Neural progenitor cell (in vitro differentiated cells): Measurements from ENCODE around the gene EFEMP1.

Experiments used
- EZH2 ChIP-seq: fragments of 200-600 bp; sonication (generic); IDR thresholded peaks from 2 replicates; pipeline ENCODE4 v1.6.1; 2017; ENCODE audit warnings: antibody characterized with exemption, mild to moderate bottlenecking, moderate library complexity
- EZH2phosphoT487 ChIP-seq: fragments of 200-600 bp; sonication (generic); IDR thresholded peaks from 2 replicates; pipeline ENCODE4 v1.6.1; 2017; ENCODE audit warnings: antibody characterized with exemption
- TF ChIP-seq, protein P1 (sequence below): fragments of 200-600 bp; sonication (generic); IDR thresholded peaks from 2 replicates; pipeline ENCODE4 v1.5.1; 2017; ENCODE audit warnings: antibody characterized with exemption, mild to moderate bottlenecking

DNA sequence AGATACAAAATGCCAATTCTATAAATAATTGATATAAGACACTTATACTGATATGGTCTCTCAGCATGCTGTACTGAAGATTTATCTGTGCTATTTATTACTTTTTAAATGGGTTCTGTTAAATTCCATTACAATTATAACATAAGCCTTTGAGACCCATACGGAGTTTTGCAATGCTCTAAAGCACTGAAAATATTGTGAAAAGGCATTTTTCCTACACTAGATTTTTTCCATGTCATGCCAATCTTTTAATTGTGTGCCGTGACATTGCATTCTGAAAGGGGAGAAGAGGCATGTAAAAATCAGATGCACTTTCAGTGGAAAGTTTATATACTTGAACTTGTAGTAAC lies 46.5 kb downstream of the EFEMP1 start:
- TF ChIP-seq, protein P1, sequence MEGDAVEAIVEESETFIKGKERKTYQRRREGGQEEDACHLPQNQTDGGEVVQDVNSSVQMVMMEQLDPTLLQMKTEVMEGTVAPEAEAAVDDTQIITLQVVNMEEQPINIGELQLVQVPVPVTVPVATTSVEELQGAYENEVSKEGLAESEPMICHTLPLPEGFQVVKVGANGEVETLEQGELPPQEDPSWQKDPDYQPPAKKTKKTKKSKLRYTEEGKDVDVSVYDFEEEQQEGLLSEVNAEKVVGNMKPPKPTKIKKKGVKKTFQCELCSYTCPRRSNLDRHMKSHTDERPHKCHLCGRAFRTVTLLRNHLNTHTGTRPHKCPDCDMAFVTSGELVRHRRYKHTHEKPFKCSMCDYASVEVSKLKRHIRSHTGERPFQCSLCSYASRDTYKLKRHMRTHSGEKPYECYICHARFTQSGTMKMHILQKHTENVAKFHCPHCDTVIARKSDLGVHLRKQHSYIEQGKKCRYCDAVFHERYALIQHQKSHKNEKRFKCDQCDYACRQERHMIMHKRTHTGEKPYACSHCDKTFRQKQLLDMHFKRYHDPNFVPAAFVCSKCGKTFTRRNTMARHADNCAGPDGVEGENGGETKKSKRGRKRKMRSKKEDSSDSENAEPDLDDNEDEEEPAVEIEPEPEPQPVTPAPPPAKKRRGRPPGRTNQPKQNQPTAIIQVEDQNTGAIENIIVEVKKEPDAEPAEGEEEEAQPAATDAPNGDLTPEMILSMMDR = no peak
- TF ChIP-seq EZH2 (no peak), EZH2phosphoT487 (no peak)
